ENCODE data around the gene CD48.

The CD48 gene

DNA sequence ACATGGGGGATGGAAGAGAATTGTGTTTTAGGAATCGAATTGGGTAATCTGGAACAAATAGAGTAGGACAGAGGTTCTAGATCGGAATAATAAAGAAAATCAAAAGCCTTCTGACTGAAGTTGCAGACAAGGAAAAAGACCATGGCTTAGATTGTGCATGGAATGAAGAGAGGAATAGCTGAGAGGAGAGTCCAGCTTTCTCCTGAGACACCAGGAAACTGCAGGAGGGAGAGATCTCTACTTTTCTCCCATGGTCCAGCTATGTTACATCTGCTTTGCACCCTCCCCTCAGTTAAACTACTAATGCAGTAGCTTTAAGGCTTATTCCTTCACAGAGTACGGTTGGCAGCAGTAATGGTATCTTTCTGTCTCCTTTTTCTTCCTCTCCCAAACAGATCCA, 40.8 kb upstream of the CD48 start:
- no peaks in the 10 kb centered on the region for H3K9me3 ChIP-seq (ENCODE audit: insufficient read depth, low read length)
- H2AFZ ChIP-seq (ENCODE audit: low read depth, low read length, severe bottlenecking): no peak overlapping the region
- no peaks in the 10 kb centered on the region for H3K79me2 ChIP-seq (ENCODE audit: insufficient read depth, low read length)
- no peak overlapping the region for H3K27ac ChIP-seq (ENCODE audit: low read depth, low read length)
- no peaks in the 10 kb centered on the region for H4K20me1 ChIP-seq (ENCODE audit: low read depth, low read length)
- H3K27me3 ChIP-seq (ENCODE audit: low read length): no peaks in the 10 kb centered on the region
- H3K4me3 ChIP-seq (ENCODE audit: insufficient read depth, low read length, poor library complexity, severe bottlenecking): no peak overlapping the region
- H3K9ac ChIP-seq (ENCODE audit: low read length): no peak overlapping the region
- no peaks in the 10 kb centered on the region for H3F3A ChIP-seq (ENCODE audit: insufficient read depth)
- TF ChIP-seq EZH2phosphoT487 (conservative IDR thresholded peaks at IDR 0.05; ENCODE audit: low read length): no peak
- TF ChIP-seq, protein P1, sequence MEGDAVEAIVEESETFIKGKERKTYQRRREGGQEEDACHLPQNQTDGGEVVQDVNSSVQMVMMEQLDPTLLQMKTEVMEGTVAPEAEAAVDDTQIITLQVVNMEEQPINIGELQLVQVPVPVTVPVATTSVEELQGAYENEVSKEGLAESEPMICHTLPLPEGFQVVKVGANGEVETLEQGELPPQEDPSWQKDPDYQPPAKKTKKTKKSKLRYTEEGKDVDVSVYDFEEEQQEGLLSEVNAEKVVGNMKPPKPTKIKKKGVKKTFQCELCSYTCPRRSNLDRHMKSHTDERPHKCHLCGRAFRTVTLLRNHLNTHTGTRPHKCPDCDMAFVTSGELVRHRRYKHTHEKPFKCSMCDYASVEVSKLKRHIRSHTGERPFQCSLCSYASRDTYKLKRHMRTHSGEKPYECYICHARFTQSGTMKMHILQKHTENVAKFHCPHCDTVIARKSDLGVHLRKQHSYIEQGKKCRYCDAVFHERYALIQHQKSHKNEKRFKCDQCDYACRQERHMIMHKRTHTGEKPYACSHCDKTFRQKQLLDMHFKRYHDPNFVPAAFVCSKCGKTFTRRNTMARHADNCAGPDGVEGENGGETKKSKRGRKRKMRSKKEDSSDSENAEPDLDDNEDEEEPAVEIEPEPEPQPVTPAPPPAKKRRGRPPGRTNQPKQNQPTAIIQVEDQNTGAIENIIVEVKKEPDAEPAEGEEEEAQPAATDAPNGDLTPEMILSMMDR (IDR thresholded peaks at IDR 0.05; ENCODE audit: insufficient read depth, low read length, poor library complexity, severe bottlenecking): no peak
- H3K4me2 ChIP-seq (ENCODE audit: low read depth, low read length, poor library complexity, severe bottlenecking): no peak overlapping the region
- no peaks in the 10 kb centered on the region for H3K36me3 ChIP-seq (ENCODE audit: low read length)
- H3K9me2 ChIP-seq (replicated peaks; ENCODE audit: insufficient read depth, low read length): no peaks in the 10 kb centered on the region

DNA sequence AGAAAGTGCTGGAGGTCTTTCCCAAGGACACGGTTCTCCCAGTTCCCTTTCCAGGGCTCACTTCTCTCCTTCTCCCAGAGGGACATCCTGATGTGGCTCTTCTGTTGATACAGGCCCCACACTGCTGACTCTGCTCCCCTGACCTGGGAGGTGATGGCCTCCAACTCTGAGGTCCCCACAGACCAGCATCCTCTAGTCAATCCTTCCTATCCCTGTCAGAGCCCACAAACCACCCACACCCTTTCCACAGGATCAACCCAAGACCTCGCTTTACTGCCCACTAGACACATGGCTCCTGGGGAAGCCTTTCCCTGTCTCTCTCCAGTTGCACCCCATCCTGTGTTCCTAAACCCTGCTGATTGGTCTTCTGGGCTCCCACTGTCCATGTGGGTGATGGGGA, 39.0 kb upstream of the CD48 start:
- Histone ChIP-seq H3K9ac (ENCODE audit: low read length) (no peak overlapping the region), H3K9me2 (replicated peaks; ENCODE audit: insufficient read depth, low read length) (no peaks in the 10 kb centered on the region), H3K27me3 (ENCODE audit: low read length) (no peaks in the 10 kb centered on the region), H3K36me3 (ENCODE audit: low read length) (no peaks in the 10 kb centered on the region), H3K27ac (ENCODE audit: low read depth, low read length) (no peak overlapping the region), H2AFZ (ENCODE audit: low read depth, low read length, severe bottlenecking) (no peak overlapping the region), H3F3A (ENCODE audit: insufficient read depth) (no peaks in the 10 kb centered on the region), H3K9me3 (ENCODE audit: insufficient read depth, low read length) (no peaks in the 10 kb centered on the region), H3K4me2 (ENCODE audit: low read depth, low read length, poor library complexity, severe bottlenecking) (no peak overlapping the region), H3K4me3 (ENCODE audit: insufficient read depth, low read length, poor library complexity, severe bottlenecking) (no peak overlapping the region), H4K20me1 (ENCODE audit: low read depth, low read length) (no peaks in the 10 kb centered on the region), H3K79me2 (ENCODE audit: insufficient read depth, low read length) (no peaks in the 10 kb centered on the region)
- TF ChIP-seq EZH2phosphoT487 (conservative IDR thresholded peaks at IDR 0.05; ENCODE audit: low read length): no peak
- TF ChIP-seq, protein P1 (IDR thresholded peaks at IDR 0.05; ENCODE audit: insufficient read depth, low read length, poor library complexity, severe bottlenecking): no peak

DNA sequence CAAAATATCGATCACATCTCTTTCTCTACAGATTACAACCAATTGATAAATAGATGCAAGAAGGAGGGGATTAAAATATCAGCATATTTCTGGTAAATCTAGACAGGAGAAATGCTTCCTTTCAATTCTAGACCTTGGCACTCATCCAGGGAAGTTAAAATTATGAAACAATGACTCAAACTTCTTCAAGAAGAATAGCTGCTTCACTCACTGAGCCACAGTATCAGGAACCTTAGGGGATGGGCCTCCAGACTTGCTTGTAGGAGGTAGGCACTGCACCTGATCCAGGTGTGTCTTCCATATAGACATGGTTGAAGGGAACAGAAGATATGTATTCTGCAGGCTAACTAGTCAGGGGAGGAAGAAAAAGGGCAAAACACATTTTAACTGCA, 37.3 kb upstream of the CD48 start:
- TF ChIP-seq, protein P1 (IDR thresholded peaks at IDR 0.05; ENCODE audit: insufficient read depth, low read length, poor library complexity, severe bottlenecking): no peak
- no peak for TF ChIP-seq EZH2phosphoT487 (conservative IDR thresholded peaks at IDR 0.05; ENCODE audit: low read length)
- Histone ChIP-seq H3K9me3 (ENCODE audit: insufficient read depth, low read length) (no peaks in the 10 kb centered on the region), H3K27ac (ENCODE audit: low read depth, low read length) (no peak overlapping the region), H3K79me2 (ENCODE audit: insufficient read depth, low read length) (no peaks in the 10 kb centered on the region), H3K4me3 (ENCODE audit: insufficient read depth, low read length, poor library complexity, severe bottlenecking) (no peak overlapping the region), H3K27me3 (ENCODE audit: low read length) (no peaks in the 10 kb centered on the region), H3K4me2 (ENCODE audit: low read depth, low read length, poor library complexity, severe bottlenecking) (no peak overlapping the region), H3F3A (ENCODE audit: insufficient read depth) (no peaks in the 10 kb centered on the region), H3K9ac (ENCODE audit: low read length) (no peak overlapping the region), H3K9me2 (replicated peaks; ENCODE audit: insufficient read depth, low read length) (no peaks in the 10 kb centered on the region), H2AFZ (ENCODE audit: low read depth, low read length, severe bottlenecking) (no peak overlapping the region), H3K36me3 (ENCODE audit: low read length) (no peaks in the 10 kb centered on the region), H4K20me1 (ENCODE audit: low read depth, low read length) (no peaks in the 10 kb centered on the region)
